ENCODE data around the gene CDH16.

The CDH16 gene

GRCh38 chr16:66932076-66932475 lies 13.4 kb upstream of the CDH16 start:
- TF ChIP-seq CTCF (IDR thresholded peaks at IDR 0.05; ENCODE audit: borderline replicate concordance, insufficient read depth, low read depth, low read length): no peak
- no peak overlapping the region for H3K4me3 ChIP-seq (ENCODE audit: low read depth, low read length)

GRCh38 chr16:66931665-66932064 lies 13.0 kb upstream of the CDH16 start:
- H3K4me3 ChIP-seq (ENCODE audit: low read depth, low read length): no peak overlapping the region
- TF ChIP-seq CTCF (IDR thresholded peaks at IDR 0.05; ENCODE audit: borderline replicate concordance, insufficient read depth, low read depth, low read length): no peak

GRCh38 chr16:66930189-66930588 lies 11.5 kb upstream of the CDH16 start:
- TF ChIP-seq CTCF (IDR thresholded peaks at IDR 0.05; ENCODE audit: borderline replicate concordance, insufficient read depth, low read depth, low read length): no peak
- no peak overlapping the region for H3K4me3 ChIP-seq (ENCODE audit: low read depth, low read length)

DNA sequence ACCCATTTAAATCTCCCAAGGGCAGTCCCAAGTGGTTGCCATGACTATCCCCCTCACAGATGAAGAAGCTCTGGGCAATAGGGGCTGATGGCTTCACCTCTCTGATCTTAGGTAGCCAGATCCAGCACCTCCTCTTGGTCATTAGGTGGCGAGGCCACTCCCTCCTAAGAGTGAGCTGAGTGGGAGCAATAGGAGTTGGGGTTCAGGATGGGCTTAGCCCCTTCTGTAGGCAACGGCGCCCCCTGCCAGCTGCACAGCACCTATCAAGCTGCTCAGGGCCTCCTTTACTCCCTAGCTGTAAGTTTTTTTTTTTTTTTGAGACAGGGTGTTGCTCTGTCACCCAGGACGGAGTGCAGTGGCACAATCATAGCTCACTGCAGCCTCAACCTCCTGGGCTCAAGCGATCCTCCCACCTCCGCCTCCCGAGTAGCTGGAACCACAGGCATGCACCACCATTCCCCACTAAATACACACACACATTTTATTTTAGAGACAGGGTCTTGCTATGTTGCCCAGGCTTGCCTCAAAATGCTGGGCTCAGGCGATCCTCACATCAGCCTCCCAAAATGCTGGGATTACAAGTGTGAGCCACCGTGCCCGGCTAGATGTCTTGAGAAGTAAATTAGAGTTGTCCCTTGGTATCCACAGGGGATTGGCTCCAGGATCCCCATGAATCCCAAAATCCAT lies 10.2 kb upstream of the CDH16 start:
- peak; percentile 41; the same call in 1 of the 2 replicates for TF ChIP-seq CTCF (IDR thresholded peaks at IDR 0.05; ENCODE audit: borderline replicate concordance, insufficient read depth, low read depth, low read length)
- no peak overlapping the region for H3K4me3 ChIP-seq (ENCODE audit: low read depth, low read length)

DNA sequence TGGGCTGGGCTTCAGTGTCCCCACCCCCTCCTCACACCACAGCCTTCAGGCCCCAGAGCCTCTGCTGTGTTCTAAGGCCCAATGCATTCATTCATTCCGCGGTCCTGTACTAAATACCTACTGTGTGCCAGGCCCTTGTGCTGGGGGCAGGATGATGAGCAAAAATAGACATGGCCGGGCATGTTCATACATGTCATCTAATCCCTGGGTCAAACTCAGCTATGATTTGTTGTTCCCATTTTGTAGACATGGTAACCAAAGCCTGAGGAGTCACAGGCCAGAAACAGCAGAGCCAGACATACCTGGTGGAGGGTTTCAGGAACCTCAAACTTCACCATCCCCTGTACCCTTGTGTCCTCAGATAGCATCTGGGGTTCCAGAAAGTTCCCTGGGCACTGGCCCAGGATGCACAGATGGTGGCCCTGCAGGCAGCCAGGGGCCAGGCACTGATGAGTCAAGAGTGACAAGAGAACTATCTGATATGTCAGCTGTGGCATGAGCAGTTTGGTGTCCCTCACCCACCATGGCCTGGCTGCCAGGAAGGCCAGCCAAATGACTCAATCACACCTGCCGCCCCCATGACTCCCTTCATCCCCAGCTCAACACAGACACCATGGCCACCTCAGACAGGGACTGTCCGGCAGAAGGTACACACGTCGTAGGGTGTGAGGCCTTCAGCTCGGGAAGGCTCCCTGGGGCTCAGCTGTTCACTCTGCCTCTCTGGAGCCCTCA lies 9.4 kb upstream of the CDH16 start:
- H3K4me3 ChIP-seq (ENCODE audit: low read depth, low read length): no peak overlapping the region

GRCh38 chr16:66926961-66927436 lies 8.3 kb upstream of the CDH16 start:
- H3K4me3 ChIP-seq (ENCODE audit: low read depth, low read length): no peak overlapping the region

More for the DNA sequence above, 9.4 kb upstream of the CDH16 start:
- TF ChIP-seq CTCF (IDR thresholded peaks at IDR 0.05; ENCODE audit: borderline replicate concordance, insufficient read depth, low read depth, low read length): no peak

More at GRCh38 chr16:66926961-66927436, 8.3 kb upstream of the CDH16 start:
- TF ChIP-seq CTCF (IDR thresholded peaks at IDR 0.05; ENCODE audit: borderline replicate concordance, insufficient read depth, low read depth, low read length): no peak
